ENCODE data around the gene PLCL2. TPM values are rescaled to one million over a fixed set of nuclear protein-coding genes. Genes with fewer than 3 reads are reported as not detected.

The PLCL2 gene
- total and polyA plus RNA-seq, 4 donors, result 1.5 to 16.5 (median 9.4) TPM

- no peak for TF ChIP-seq GABPA (IDR thresholded peaks at IDR 0.05 in 1 of 2, conservative IDR thresholded peaks at IDR 0.05 in 1 of 2)
- no peak for TF ChIP-seq REST (IDR thresholded peaks at IDR 0.05)
- TF ChIP-seq YY1 (IDR thresholded peaks at IDR 0.05), result no peak
- TF ChIP-seq SP1 (IDR thresholded peaks at IDR 0.05), result no peak
- no peak for TF ChIP-seq EGR1 (IDR thresholded peaks at IDR 0.05; ENCODE audit: low read depth in 2 of 2)
- TF ChIP-seq RAD21 (IDR thresholded peaks at IDR 0.05), result no peak
- no peak for TF ChIP-seq RXRA (IDR thresholded peaks at IDR 0.05)
- no peak for TF ChIP-seq HNF4A (conservative IDR thresholded peaks at IDR 0.05)
- TF ChIP-seq TAF1 (conservative IDR thresholded peaks at IDR 0.05), result no peak
- TF ChIP-seq FOXA2 (IDR thresholded peaks at IDR 0.05), result no peak
- no peak for TF ChIP-seq ATF3 (IDR thresholded peaks at IDR 0.05)
- no peak for TF ChIP-seq FOXA1 (IDR thresholded peaks at IDR 0.05)
- no peak for TF ChIP-seq JUND (IDR thresholded peaks at IDR 0.05)
- no peak for TF ChIP-seq MAX (IDR thresholded peaks at IDR 0.05)
- TF ChIP-seq NR2F2 (IDR thresholded peaks at IDR 0.05), result no peak
- no peak for TF ChIP-seq CTCF (IDR thresholded peaks at IDR 0.05; ENCODE audit: low read depth, low read length, missing input control)
- TF ChIP-seq ZBTB33 (IDR thresholded peaks at IDR 0.05), result no peak
- Histone ChIP-seq H3K9ac (ENCODE audit: low read depth in 1 of 2, low read length in 2 of 2) (no peak overlapping the region), H3K27me3 (ENCODE audit: control insufficient read depth in 4 of 4, insufficient read depth in 4 of 4, low read length in 3 of 4) (no peaks in the 10 kb centered on the region), H3K36me3 (ENCODE audit: control insufficient read depth in 4 of 4, insufficient read depth in 3 of 4, low read depth in 1 of 4, low read length in 3 of 4) (peaks cover 0 to 15% (median 6%) of the 10 kb centered on the region in 4 donors), H3K27ac (ENCODE audit: low read depth in 1 of 2, low read length in 2 of 2) (no peak overlapping the region), H3K4me3 (ENCODE audit: low read depth in 1 of 3, low read length in 3 of 3) (no peak overlapping the region), H3K9me3 (ENCODE audit: control insufficient read depth in 4 of 4, low read length in 3 of 4) (no peaks in the 10 kb centered on the region), H3K4me1 (ENCODE audit: control insufficient read depth in 4 of 4, insufficient read depth in 4 of 4, low read length in 3 of 4) (no peaks in the 10 kb centered on the region)
- DNase-seq (ENCODE audit: low spot score), result no peak
- WGBS, result 91% methylated on average over 2 of the region's 2 CpGs
These were observed 160.1 kb downstream of the PLCL2 start for GRCh38 chr3:17044855-17045254.

- DNase-seq (ENCODE audit: low spot score), result no peak
- peaks cover 0 to 15% (median 6%) of the 10 kb centered on the region in 4 donors for H3K36me3 ChIP-seq (ENCODE audit: control insufficient read depth in 4 of 4, insufficient read depth in 3 of 4, low read depth in 1 of 4, low read length in 3 of 4)
- H3K27me3 ChIP-seq (ENCODE audit: control insufficient read depth in 4 of 4, insufficient read depth in 4 of 4, low read length in 3 of 4), result no peaks in the 10 kb centered on the region
- WGBS, result 88% methylated on average over 7 of the region's 7 CpGs
- no peak overlapping the region for H3K9ac ChIP-seq (ENCODE audit: low read depth in 1 of 2, low read length in 2 of 2)
- no peaks in the 10 kb centered on the region for H3K4me1 ChIP-seq (ENCODE audit: control insufficient read depth in 4 of 4, insufficient read depth in 4 of 4, low read length in 3 of 4)
- H3K27ac ChIP-seq (ENCODE audit: low read depth in 1 of 2, low read length in 2 of 2), result no peak overlapping the region
- no peak overlapping the region for H3K4me3 ChIP-seq (ENCODE audit: low read depth in 1 of 3, low read length in 3 of 3)
- H3K9me3 ChIP-seq (ENCODE audit: control insufficient read depth in 4 of 4, low read length in 3 of 4), result no peaks in the 10 kb centered on the region
- TF ChIP-seq NR2F2 (IDR thresholded peaks at IDR 0.05), result no peak
- TF ChIP-seq CTCF (IDR thresholded peaks at IDR 0.05; ENCODE audit: low read depth, low read length, missing input control), result no peak
- TF ChIP-seq HNF4A (conservative IDR thresholded peaks at IDR 0.05), result no peak
- no peak for TF ChIP-seq ATF3 (IDR thresholded peaks at IDR 0.05)
- TF ChIP-seq MAX (IDR thresholded peaks at IDR 0.05), result no peak
- TF ChIP-seq JUND (IDR thresholded peaks at IDR 0.05), result no peak
- no peak for TF ChIP-seq GABPA (IDR thresholded peaks at IDR 0.05 in 1 of 2, conservative IDR thresholded peaks at IDR 0.05 in 1 of 2)
These were observed 160.9 kb downstream of the PLCL2 start for GRCh38 chr3:17045705-17046104.
